22Rv1 (cell line): ENCODE measurements around the gene NAXD.

ENCODE experiments used
- ZFX ChIP-seq: fragments of 450-650 bp; IDR thresholded peaks from 2 replicates; pipeline ENCODE4 v1.6.1; 2017; ENCODE audit warnings: antibody characterized with exemption, borderline replicate concordance
- TF ChIP-seq, protein P1 (sequence below): fragments of 450-650 bp; IDR thresholded peaks from 2 replicates; pipeline ENCODE4 v1.5.1; 2017; ENCODE audit warnings: mild to moderate bottlenecking

- TF ChIP-seq, protein P1, sequence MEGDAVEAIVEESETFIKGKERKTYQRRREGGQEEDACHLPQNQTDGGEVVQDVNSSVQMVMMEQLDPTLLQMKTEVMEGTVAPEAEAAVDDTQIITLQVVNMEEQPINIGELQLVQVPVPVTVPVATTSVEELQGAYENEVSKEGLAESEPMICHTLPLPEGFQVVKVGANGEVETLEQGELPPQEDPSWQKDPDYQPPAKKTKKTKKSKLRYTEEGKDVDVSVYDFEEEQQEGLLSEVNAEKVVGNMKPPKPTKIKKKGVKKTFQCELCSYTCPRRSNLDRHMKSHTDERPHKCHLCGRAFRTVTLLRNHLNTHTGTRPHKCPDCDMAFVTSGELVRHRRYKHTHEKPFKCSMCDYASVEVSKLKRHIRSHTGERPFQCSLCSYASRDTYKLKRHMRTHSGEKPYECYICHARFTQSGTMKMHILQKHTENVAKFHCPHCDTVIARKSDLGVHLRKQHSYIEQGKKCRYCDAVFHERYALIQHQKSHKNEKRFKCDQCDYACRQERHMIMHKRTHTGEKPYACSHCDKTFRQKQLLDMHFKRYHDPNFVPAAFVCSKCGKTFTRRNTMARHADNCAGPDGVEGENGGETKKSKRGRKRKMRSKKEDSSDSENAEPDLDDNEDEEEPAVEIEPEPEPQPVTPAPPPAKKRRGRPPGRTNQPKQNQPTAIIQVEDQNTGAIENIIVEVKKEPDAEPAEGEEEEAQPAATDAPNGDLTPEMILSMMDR: no peak
- no peak for TF ChIP-seq ZFX
These were observed 5.3 kb downstream of the NAXD start for GRCh38 chr13:110620596-110620995.
